HG03045 (cell line): Measurements from ENCODE around the gene ANKRD2.
"Not testable (repeated sequence)": the region's sequence is repeated elsewhere in the genome, so short reads cannot be mapped to it uniquely, and the experiment has no call there.

ENCODE experiments used
- ATAC-seq: cut with Tn5 transposase; IDR thresholded peaks from one replicate; pipeline ENCODE4 v1.9.1; 2021; ENCODE audit warnings: mild to moderate bottlenecking, moderate library complexity; ENCODE audit not compliant: unreplicated experiment

ANKRD2 gene

GRCh38 chr10:97546456-97547270 lies 25.9 kb upstream of the ANKRD2 start:
- ATAC-seq, result no peak

- no peak for ATAC-seq
Observed at GRCh38 chr10:97547271-97547600, 25.3 kb upstream of the ANKRD2 start.

- no peak for ATAC-seq
Observed at GRCh38 chr10:97547962-97548361, 24.6 kb upstream of the ANKRD2 start.

- ATAC-seq, result no peak
Observed at GRCh38 chr10:97548828-97549455, 23.6 kb upstream of the ANKRD2 start.

- no peak for ATAC-seq
Observed at GRCh38 chr10:97549587-97550322, 22.8 kb upstream of the ANKRD2 start.

- ATAC-seq, result no peak
Observed at GRCh38 chr10:97550336-97551149, 22.0 kb upstream of the ANKRD2 start.

GRCh38 chr10:97551271-97551670 lies 21.3 kb upstream of the ANKRD2 start:
- ATAC-seq, result no peak

GRCh38 chr10:97553575-97554031 lies 19.0 kb upstream of the ANKRD2 start:
- ATAC-seq, result peak; percentile 68

GRCh38 chr10:97554336-97554735 lies 18.2 kb upstream of the ANKRD2 start:
- not testable (repeated sequence) for ATAC-seq

GRCh38 chr10:97555541-97555940 lies 17.0 kb upstream of the ANKRD2 start:
- ATAC-seq, result not testable (repeated sequence)

GRCh38 chr10:97560731-97561381 lies 11.7 kb upstream of the ANKRD2 start:
- not testable (repeated sequence) for ATAC-seq

GRCh38 chr10:97561386-97562077 lies 11.0 kb upstream of the ANKRD2 start:
- not testable (repeated sequence) for ATAC-seq

- ATAC-seq, result not testable (repeated sequence)
Observed at GRCh38 chr10:97562329-97562728, 10.2 kb upstream of the ANKRD2 start.

GRCh38 chr10:97563337-97563736 lies 9.2 kb upstream of the ANKRD2 start:
- ATAC-seq, result no peak

GRCh38 chr10:97564776-97565175 lies 7.8 kb upstream of the ANKRD2 start:
- ATAC-seq, result no peak

GRCh38 chr10:97566336-97566996 lies 6.1 kb upstream of the ANKRD2 start:
- ATAC-seq, result no peak

GRCh38 chr10:97567891-97568290 lies 4.7 kb upstream of the ANKRD2 start:
- ATAC-seq, result no peak

GRCh38 chr10:97570146-97570788 lies 2.3 kb upstream of the ANKRD2 start:
- ATAC-seq, result no peak
